Heart left ventricle (tissue), 16 donors: ENCODE data around the gene TNS3. TPM values are rescaled to one million over a fixed set of nuclear protein-coding genes. Genes with fewer than 3 reads are reported as not detected.

ENCODE experiments used
- ATAC-seq, 4 donors: fragments of 200-7000 bp; cut with Tn5 transposase; one replicate each; pipeline ENCODE4 v1.9.1; 2020 to 2022; ENCODE audit warnings: moderate library complexity in 4 of 4, mild to moderate bottlenecking in 3 of 4, moderate number of reproducible peaks in 1 of 4
- DNase-seq, 5 donors: peaks; one replicate each; pipeline ENCODE4 v3.0.0-alpha.2; 2020
- H3K27ac ChIP-seq, 12 donors: fragments of 200-600 bp; sonication (generic) in 4 of 12; one replicate each; pipeline versions ENCODE4 v1.5.0 to v1.8.0; 2016 to 2022; ENCODE audit warnings: mild to moderate bottlenecking in 2 of 12
- H3K27me3 ChIP-seq, 9 donors: fragments of 200-600 bp; sonication (generic) in 2 of 9; one replicate each; pipeline versions ENCODE4 v1.5.1 to v1.8.0; 2016 to 2022; ENCODE audit warnings: mild to moderate bottlenecking in 3 of 9
- H3K36me3 ChIP-seq, 9 donors: fragments of 200-600 bp; sonication (generic) in 2 of 9; one replicate each; pipeline versions ENCODE4 v1.5.0 to v1.8.0; 2018 to 2022; ENCODE audit warnings: mild to moderate bottlenecking in 2 of 9
- H3K4me1 ChIP-seq, 12 donors: fragments of 200-600 bp; sonication (generic) in 4 of 12; one replicate each; pipeline versions ENCODE4 v1.5.0 to v1.8.0; 2016 to 2022; ENCODE audit warnings: mild to moderate bottlenecking in 3 of 12
- H3K4me3 ChIP-seq, 12 donors: fragments of 200-600 bp; sonication (generic) in 4 of 12; one replicate each; pipeline versions ENCODE4 v1.5.0 to v1.8.0; 2017 to 2022; ENCODE audit warnings: mild to moderate bottlenecking in 9 of 12, moderate library complexity in 4 of 12
- H3K9me3 ChIP-seq, 12 donors: fragments of 200-600 bp; sonication (generic) in 4 of 12; one replicate each; pipeline versions ENCODE4 v1.5.0 to v1.8.0; 2016 to 2022; ENCODE audit warnings: mild to moderate bottlenecking in 1 of 12
- POLR2A ChIP-seq, 2 donors: fragments of 450-650 bp; IDR thresholded peaks; one replicate each; pipeline ENCODE4 v1.6.1; 2017; ENCODE audit warnings: antibody characterized with exemption in 2 of 2, mild to moderate bottlenecking in 2 of 2, moderate library complexity in 2 of 2
- WGBS, 4 donors: extraction: QIAGEN DNeasy Blood & Tissue Kit in 2 of 4; methylation state at CpG; one replicate each; pipeline versions ENCODE4 v1.1.5 to v1.1.7; 2013 to 2018; 5-methylcytosine and 5-hydroxymethylcytosine counted together
- intact Hi-C, 10 donors: fragments of 100-400 bp; cut with DNase I; formaldehyde crosslinking; loops; one replicate each; pipeline versions ENCODE4 v1.11.1 to v1.14.2; 2022
- polyA plus RNA-seq, 2 donors: library from polyadenylated mRNA; stranded (reverse); fragments of 200-250 nt; gene quantifications; one replicate each; pipeline ENCODE4 v1.2.3, GENCODE V29; 2013
- total RNA-seq, 9 donors: library from RNA; depleted of rRNA in 2 of 9; stranded (reverse); fragments of >200 nt in 2 of 9; fragmentation: NEBNext Ultra II Directional in 3 of 9; extraction: Animal tissue kit (Norgen Biotek cat#: 25700) in 3 of 9; gene quantifications; one replicate each; pipeline versions ENCODE4 v1.1.0 to v1.2.4, GENCODE V29; 2016 to 2023
- TF ChIP-seq, protein P1 (sequence below), 12 donors: fragments of 200-600 bp; sonication (generic) in 4 of 12; IDR thresholded peaks; one replicate each; pipeline versions ENCODE4 v1.5.0 to v1.8.0; 2018 to 2022; ENCODE audit warnings: antibody characterized with exemption in 12 of 12, mild to moderate bottlenecking in 5 of 12
- donor health status: ischemic (EF 13 %, LVEDD 7.1; RV severe dilation, severe dysfunction).
- donor health status: healthy with polysubstance abuse.
- donor health status: DM: no; HTN: yes; CAD: no.
- donor health status: DM: no; HTN: no; CAD: no.
- donor health status: ischemic (EF 25% LVEDD 6.9; RV normal size, moderate dysfunction).
- donor health status: ischemic (EF 25% LVEDD 5.7; RV mildly dilated, moderate dysfunction).
- donor health status: healthy.
- donor health status: DM: yes; HTN: yes; CAD: no.
- donor health status: ischemic (EF 35%, LVEDD 5.7; RV mildly dilated, moderate dysfunction).
- donor health status: nonischemic (EF 11% LVEDD 7.7; RV severe dilation, severe dysfunction).
- donor health status: DM: yes; HTN: yes; CAD: no.
- donor health status: PGD.
- donor health status: ischemic (EF 29% LVEDD 5.4; RV normal size, mild dysfunction).
- donor health status: nonischemic (EF 23%, LVEDD 6.1; RV moderate dilation, normal function).

TNS3 gene
- total and polyA plus RNA-seq, 11 donors = 10.1 to 116 (median 32.7) TPM

DNA sequence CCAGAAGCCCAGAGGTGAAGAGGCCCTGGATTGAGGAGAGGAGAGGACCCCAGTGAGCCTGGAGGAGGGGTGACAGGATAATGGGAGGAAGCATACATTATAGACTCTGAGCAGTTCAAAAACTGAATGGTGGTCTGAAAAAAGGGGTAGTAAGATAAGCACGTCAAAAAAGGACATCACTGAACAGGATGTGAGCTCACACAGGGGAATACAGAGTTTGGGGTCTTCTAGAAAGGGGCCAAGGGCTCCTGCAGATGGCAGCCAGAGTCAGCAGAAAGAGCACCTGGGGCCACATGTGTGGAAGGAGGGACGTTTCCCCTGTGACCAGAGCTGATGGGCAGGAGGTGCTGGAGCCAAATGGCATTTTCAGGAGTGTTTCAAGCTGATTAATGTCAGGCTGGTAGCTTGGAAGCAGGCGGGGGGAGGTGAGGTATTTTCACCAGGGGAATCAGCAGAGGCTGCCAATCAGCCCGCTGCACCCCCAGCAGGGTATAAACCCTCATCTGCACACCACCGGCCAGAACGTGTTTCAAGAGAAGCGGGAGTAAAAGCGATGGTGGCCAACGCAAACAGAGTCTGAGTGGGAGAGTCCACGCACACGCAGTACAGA lies 85.8 kb downstream of the TNS3 start:
- Histone ChIP-seq H3K9me3 (no peaks in the 10 kb centered on the region), H3K27me3 (no peaks in the 10 kb centered on the region), H3K4me3 (no peak overlapping the region), H3K27ac (peak overlapping the region in 7 of 12 donors; percentile 18 to 91 (median 60)), H3K36me3 (no peaks in the 10 kb centered on the region), H3K4me1 (peaks cover 0 to 70% (median 35%) of the 10 kb centered on the region in 12 donors)
- ATAC-seq (no peak), DNase-seq (no peak)
- no peak for TF ChIP-seq POLR2A (IDR thresholded peaks at IDR 0.05)
- TF ChIP-seq, protein P1, sequence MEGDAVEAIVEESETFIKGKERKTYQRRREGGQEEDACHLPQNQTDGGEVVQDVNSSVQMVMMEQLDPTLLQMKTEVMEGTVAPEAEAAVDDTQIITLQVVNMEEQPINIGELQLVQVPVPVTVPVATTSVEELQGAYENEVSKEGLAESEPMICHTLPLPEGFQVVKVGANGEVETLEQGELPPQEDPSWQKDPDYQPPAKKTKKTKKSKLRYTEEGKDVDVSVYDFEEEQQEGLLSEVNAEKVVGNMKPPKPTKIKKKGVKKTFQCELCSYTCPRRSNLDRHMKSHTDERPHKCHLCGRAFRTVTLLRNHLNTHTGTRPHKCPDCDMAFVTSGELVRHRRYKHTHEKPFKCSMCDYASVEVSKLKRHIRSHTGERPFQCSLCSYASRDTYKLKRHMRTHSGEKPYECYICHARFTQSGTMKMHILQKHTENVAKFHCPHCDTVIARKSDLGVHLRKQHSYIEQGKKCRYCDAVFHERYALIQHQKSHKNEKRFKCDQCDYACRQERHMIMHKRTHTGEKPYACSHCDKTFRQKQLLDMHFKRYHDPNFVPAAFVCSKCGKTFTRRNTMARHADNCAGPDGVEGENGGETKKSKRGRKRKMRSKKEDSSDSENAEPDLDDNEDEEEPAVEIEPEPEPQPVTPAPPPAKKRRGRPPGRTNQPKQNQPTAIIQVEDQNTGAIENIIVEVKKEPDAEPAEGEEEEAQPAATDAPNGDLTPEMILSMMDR (IDR thresholded peaks at IDR 0.05) = no peak
- 87 to 90% (median 87%) methylated on average over 11 of the region's 11 CpGs for WGBS, 4 donors
- intact Hi-C loops = no loop called here

DNA sequence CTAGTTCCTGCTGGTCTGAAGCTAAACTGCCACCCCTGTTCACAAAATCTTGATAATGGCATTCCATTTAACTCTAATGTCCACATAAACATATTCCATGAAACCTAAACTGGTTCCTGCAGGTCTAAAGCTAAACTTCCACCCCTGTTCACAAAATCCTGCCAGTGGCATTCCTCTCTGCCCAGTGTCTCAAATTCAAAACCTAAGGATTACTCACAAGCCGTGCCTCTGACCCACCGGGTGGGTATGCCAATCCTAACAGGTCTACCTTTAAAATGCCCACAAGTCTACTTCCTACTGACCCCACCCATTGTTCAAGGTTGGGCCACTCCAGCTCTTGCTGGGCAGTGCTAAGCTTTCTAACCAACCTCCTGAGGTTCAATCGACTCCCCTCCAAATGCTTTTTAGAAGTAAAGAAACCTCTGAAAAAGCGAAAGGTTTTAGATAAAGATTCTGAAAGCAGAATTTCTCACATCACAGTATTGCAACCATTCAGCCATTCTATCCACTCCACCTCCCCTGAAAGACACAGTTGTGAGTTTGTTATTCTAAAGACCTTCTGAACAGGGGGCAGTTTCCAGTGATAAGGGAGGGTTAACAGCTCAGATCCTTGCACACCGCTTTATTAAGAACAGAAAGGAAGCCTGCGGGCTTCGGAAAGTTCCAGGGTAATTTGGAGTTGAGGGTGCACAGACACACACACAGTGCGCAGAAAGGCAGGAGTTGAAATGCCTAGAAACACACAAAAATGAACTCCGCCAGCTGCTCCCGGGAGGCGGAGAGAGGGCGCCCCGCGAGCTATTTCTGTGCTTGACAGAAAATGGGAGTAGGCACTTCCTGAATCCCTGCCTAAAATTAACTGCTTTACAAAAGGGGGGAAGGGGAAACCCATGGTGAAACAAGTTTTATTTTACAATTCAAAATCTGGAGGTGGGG lies 87.7 kb downstream of the TNS3 start:
- Histone ChIP-seq H3K4me1 (peaks cover 0 to 65% (median 40%) of the 10 kb centered on the region in 12 donors), H3K27ac (peak overlapping the region in 7 of 12 donors; percentile 1 to 91 (median 31)), H3K9me3 (no peaks in the 10 kb centered on the region), H3K4me3 (peak overlapping the region in 9 of 12 donors; percentile 4 to 42 (median 26)), H3K36me3 (no peaks in the 10 kb centered on the region), H3K27me3 (no peaks in the 10 kb centered on the region)
- TF ChIP-seq, protein P1 (IDR thresholded peaks at IDR 0.05) = peak in 2 of 12 donors; percentile 18 to 19
- no peak for TF ChIP-seq POLR2A (IDR thresholded peaks at IDR 0.05)
- intact Hi-C loops = no loop called here
- ATAC-seq (peak in 3 of 4 donors; percentile 19 to 32 (median 30)), DNase-seq (peak in 3 of 5 donors; percentile 60 to 70 (median 63))
- WGBS, 4 donors = 36 to 52% (median 43%) methylated on average over 14 of the region's 14 CpGs

DNA sequence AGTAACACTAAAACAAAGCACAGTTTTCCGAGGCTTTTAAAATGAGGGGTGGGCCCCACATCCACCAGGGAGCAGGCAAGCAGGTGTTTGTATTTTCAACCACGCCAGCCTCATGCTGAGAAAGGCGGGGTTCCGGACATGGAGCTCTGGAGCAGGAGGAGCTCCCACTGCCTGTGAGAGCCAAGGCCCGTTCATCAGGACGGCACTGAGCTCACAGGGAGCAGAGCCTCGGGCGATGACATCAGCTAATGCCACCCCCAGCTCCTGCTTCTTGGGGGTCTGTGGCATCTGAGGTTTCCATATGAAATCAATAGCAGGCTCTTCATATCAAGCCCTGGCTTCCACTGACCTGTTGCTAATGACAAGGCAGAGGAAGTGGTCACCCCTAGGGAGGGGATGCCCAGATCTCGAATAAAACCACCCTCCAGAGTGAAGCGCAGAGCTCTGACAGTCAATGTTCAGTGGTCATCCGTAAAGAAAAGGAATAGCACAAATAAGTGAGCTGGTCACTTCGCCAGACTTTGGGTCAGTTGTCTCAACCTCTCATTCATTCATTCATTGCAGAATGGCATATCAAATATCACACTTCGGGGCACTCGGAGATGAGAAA lies 89.1 kb downstream of the TNS3 start:
- ATAC-seq (no peak), DNase-seq (no peak)
- H3K9me3 ChIP-seq = no peaks in the 10 kb centered on the region
- no peaks in the 10 kb centered on the region for H3K27me3 ChIP-seq
- 78 to 88% (median 86%) methylated on average over 12 to 14 of the region's 14 CpGs for WGBS, 4 donors
- TF ChIP-seq, protein P1 (IDR thresholded peaks at IDR 0.05) = no peak
- H3K27ac ChIP-seq = no peak overlapping the region
- H3K36me3 ChIP-seq = no peaks in the 10 kb centered on the region
- peaks cover 0 to 70% (median 52%) of the 10 kb centered on the region in 12 donors for H3K4me1 ChIP-seq
- no peak overlapping the region for H3K4me3 ChIP-seq
- intact Hi-C loops = no loop called here
